Kidney (tissue), 14 donors: ENCODE measurements around the gene ZCCHC7. TPM values are rescaled to one million over a fixed set of nuclear protein-coding genes. Genes with fewer than 3 reads are reported as not detected.

ENCODE experiments used
- DNase-seq, 5 donors: peaks; one replicate each; pipeline ENCODE4 v3.0.0-alpha.2; 2013 to 2020
- FAIRE-seq: peaks from 2 replicates; lab custom pipeline; 2012; peaks lifted over from hg19 to GRCh38; lab: Jason Lieb, UNC
- H3K27ac ChIP-seq, 2 donors: one replicate each; pipeline ENCODE4 v1.7.0; 2013; ENCODE audit warnings: low read depth in 2 of 2, low read length in 2 of 2, inconsistent platforms in 1 of 2
- H3K27me3 ChIP-seq: one replicate; pipeline ENCODE4 v1.7.1; 2013; ENCODE audit warnings: low read length, inconsistent platforms; ENCODE audit not compliant: control insufficient read depth, insufficient read depth
- H3K36me3 ChIP-seq, 3 donors: one replicate each; pipeline versions ENCODE4 v1.7.0 to v1.7.1; 2013; ENCODE audit warnings: low read length in 3 of 3, control low read depth in 1 of 3, inconsistent platforms in 1 of 3; ENCODE audit not compliant: insufficient read depth in 3 of 3, control insufficient read depth in 2 of 3
- H3K4me1 ChIP-seq, 3 donors: one replicate each; pipeline versions ENCODE4 v1.7.0 to v1.7.1; 2013; ENCODE audit warnings: low read length in 3 of 3, inconsistent platforms in 1 of 3, low read depth in 1 of 3; ENCODE audit not compliant: control insufficient read depth in 2 of 3, insufficient read depth in 2 of 3
- H3K4me3 ChIP-seq, 3 donors: one replicate each; pipeline versions ENCODE4 v1.7.0 to v1.8.1; 2013; ENCODE audit warnings: low read length in 3 of 3, control low read depth in 1 of 3, inconsistent platforms in 1 of 3
- H3K9ac ChIP-seq, 3 donors: one replicate each; pipeline versions ENCODE4 v1.7.0 to v1.7.1; 2013; ENCODE audit warnings: low read length in 3 of 3, control low read depth in 1 of 3, inconsistent platforms in 1 of 3
- H3K9me3 ChIP-seq, 3 donors: one replicate each; pipeline versions ENCODE4 v1.7.0 to v1.7.1; 2013; ENCODE audit warnings: low read length in 3 of 3, control low read depth in 1 of 3, inconsistent platforms in 1 of 3; ENCODE audit not compliant: control insufficient read depth in 2 of 3, insufficient read depth in 1 of 3
- intact Hi-C: fragments of 100-400 bp; cut with DNase I; formaldehyde crosslinking; loops from one replicate; pipeline ENCODE4 v1.11.1; 2022
- polyA plus RNA-seq: library from polyadenylated mRNA; stranded (reverse); fragments of 350-450 nt; fragmentation: Illumina TruSeq; extraction: RNeasy Lipid Tissue Mini Kit (QIAGEN cat#74804); gene quantifications from one replicate; pipeline ENCODE4 v1.2.3, GENCODE V29; 2014; ENCODE audit warnings: low read depth, low replicate concordance; ENCODE audit not compliant: insufficient read depth
- total RNA-seq: library from RNA; stranded (reverse); fragmentation: NEBNext Ultra II Directional; extraction: Animal tissue kit (Norgen Biotek cat#: 25700); gene quantifications from one replicate; pipeline ENCODE4 v1.2.1, GENCODE V29; 2021
- TF ChIP-seq, protein P1 (sequence below): IDR thresholded peaks from 3 replicates; pipeline ENCODE4 v1.5.1; 2012; ENCODE audit warnings: mild to moderate bottlenecking, moderate library complexity, borderline replicate concordance; ENCODE audit not compliant: insufficient read depth; ENCODE audit errors: extremely low read depth
- donor health status: control.
- donor health status: control.
- donor health status: control.
- donor health status: control.
- donor health status: control.
- donor health status: DM: yes; HTN: yes; CAD: no.
- donor health status: Normal renal cell carcinoma (clear cell type).

The ZCCHC7 gene
- total and polyA plus RNA-seq, 2 donors from 2014 or later = 7.2 to 22.3 TPM

DNA sequence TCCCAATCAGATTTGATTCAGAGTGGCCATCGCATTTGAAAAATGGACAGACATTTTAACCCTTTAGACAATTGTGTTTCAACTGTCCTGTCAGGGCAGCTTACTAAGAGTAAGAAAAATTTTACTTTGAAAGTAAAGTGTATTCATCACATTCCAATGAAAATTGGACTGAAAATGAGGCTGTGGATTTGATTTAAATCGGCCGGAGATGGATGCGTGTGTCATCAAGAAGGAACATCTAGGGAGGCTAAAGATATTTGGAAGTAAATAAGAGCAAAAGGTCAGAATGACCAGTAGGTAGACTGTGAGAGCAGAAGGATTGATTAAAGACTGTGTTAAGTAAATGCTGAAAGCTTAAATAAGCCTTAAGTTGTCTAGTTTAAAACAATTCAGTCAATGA lies 1.5 kb downstream of the ZCCHC7 start:
- intact Hi-C loops = no loop called here
- Histone ChIP-seq H3K9ac (no peak overlapping the region), H3K27me3 (no peaks in the 10 kb centered on the region), H3K4me1 (no peaks in the 10 kb centered on the region), H3K9me3 (no peaks in the 10 kb centered on the region), H3K4me3 (peak overlapping the region in 1 of 3 donors; percentile 11), H3K27ac (no peak overlapping the region), H3K36me3 (peaks cover 0 to 1% (median 0%) of the 10 kb centered on the region in 3 donors)
- DNase-seq = no peak
- FAIRE-seq = no peak
- TF ChIP-seq, protein P1, sequence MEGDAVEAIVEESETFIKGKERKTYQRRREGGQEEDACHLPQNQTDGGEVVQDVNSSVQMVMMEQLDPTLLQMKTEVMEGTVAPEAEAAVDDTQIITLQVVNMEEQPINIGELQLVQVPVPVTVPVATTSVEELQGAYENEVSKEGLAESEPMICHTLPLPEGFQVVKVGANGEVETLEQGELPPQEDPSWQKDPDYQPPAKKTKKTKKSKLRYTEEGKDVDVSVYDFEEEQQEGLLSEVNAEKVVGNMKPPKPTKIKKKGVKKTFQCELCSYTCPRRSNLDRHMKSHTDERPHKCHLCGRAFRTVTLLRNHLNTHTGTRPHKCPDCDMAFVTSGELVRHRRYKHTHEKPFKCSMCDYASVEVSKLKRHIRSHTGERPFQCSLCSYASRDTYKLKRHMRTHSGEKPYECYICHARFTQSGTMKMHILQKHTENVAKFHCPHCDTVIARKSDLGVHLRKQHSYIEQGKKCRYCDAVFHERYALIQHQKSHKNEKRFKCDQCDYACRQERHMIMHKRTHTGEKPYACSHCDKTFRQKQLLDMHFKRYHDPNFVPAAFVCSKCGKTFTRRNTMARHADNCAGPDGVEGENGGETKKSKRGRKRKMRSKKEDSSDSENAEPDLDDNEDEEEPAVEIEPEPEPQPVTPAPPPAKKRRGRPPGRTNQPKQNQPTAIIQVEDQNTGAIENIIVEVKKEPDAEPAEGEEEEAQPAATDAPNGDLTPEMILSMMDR = no peak

GRCh38 chr9:37126214-37126788 lies 5.9 kb downstream of the ZCCHC7 start:
- TF ChIP-seq, protein P1 = no peak
- H3K9me3 ChIP-seq = no peaks in the 10 kb centered on the region
- no peaks in the 10 kb centered on the region for H3K27me3 ChIP-seq
- H3K9ac ChIP-seq = no peak overlapping the region
- peaks cover 0 to 9% (median 0%) of the 10 kb centered on the region in 3 donors for H3K36me3 ChIP-seq
- FAIRE-seq = no peak
- no peak overlapping the region for H3K4me3 ChIP-seq
- DNase-seq = no peak
- H3K27ac ChIP-seq = no peak overlapping the region
- intact Hi-C loops = no loop called here
- no peaks in the 10 kb centered on the region for H3K4me1 ChIP-seq

GRCh38 chr9:37127018-37127417 lies 6.6 kb downstream of the ZCCHC7 start:
- Histone ChIP-seq H3K9ac (no peak overlapping the region), H3K27ac (no peak overlapping the region), H3K4me1 (no peaks in the 10 kb centered on the region), H3K4me3 (no peak overlapping the region), H3K9me3 (no peaks in the 10 kb centered on the region), H3K27me3 (no peaks in the 10 kb centered on the region), H3K36me3 (peaks cover 0 to 9% (median 0%) of the 10 kb centered on the region in 3 donors)
- DNase-seq (no peak), FAIRE-seq (no peak)
- intact Hi-C loops = no loop called here
- TF ChIP-seq, protein P1 = no peak

- FAIRE-seq = no peak
- Histone ChIP-seq H3K4me3 (no peak overlapping the region), H3K27ac (no peak overlapping the region), H3K9ac (no peak overlapping the region), H3K36me3 (peaks cover 0 to 9% (median 2%) of the 10 kb centered on the region in 3 donors), H3K9me3 (no peaks in the 10 kb centered on the region), H3K27me3 (no peaks in the 10 kb centered on the region), H3K4me1 (no peaks in the 10 kb centered on the region)
- intact Hi-C loops = no loop called here
- DNase-seq = no peak
- TF ChIP-seq, protein P1 = no peak
These were observed 7.7 kb downstream of the ZCCHC7 start for GRCh38 chr9:37128051-37128450.
